GM12878 (cell line): ENCODE results near the gene TNP2. TPM values are rescaled to one million over a fixed set of nuclear protein-coding genes. Genes with fewer than 3 reads are reported as not detected.

Experiments used
- ATF7 ChIP-seq: fragments of 450-650 bp; IDR thresholded peaks from 2 replicates; pipeline ENCODE4 v1.6.1; 2016; ENCODE audit warnings: low read depth, mild to moderate bottlenecking
- BACH1 ChIP-seq: fragments of 450-650 bp; IDR thresholded peaks from 2 replicates; pipeline ENCODE4 v1.6.1; 2017; ENCODE audit warnings: mild to moderate bottlenecking, borderline replicate concordance
- E4F1 ChIP-seq: fragments of 450-650 bp; IDR thresholded peaks from 2 replicates; pipeline ENCODE4 v1.6.1; 2018; ENCODE audit warnings: borderline replicate concordance, mild to moderate bottlenecking; ENCODE audit not compliant: partially characterized antibody
- EP300 ChIP-seq, 2 experiments: fragments of 150-350 bp in 1 of 2; IDR thresholded peaks; 2 replicates each; pipeline ENCODE4 v1.6.1; 2011 to 2012; ENCODE audit warnings: low read depth in 2 of 2, low read length in 2 of 2, borderline replicate concordance in 1 of 2, improper control_type of control experiment in 1 of 2, inconsistent platforms in 1 of 2; ENCODE audit not compliant: control insufficient read depth in 1 of 2
- ETV6 ChIP-seq, 2 experiments: fragments of 450-650 bp in 1 of 2; IDR thresholded peaks in 1 of 2; conservative IDR thresholded peaks in 1 of 2; 2 replicates each; pipeline ENCODE4 v1.6.1; 2014; ENCODE audit warnings: antibody characterized with exemption in 1 of 2, borderline replicate concordance in 1 of 2, low read depth in 1 of 2, mild to moderate bottlenecking in 1 of 2, moderate library complexity in 1 of 2
- HDGF ChIP-seq: fragments of 450-650 bp; IDR thresholded peaks from 2 replicates; pipeline ENCODE4 v1.6.1; 2016; ENCODE audit warnings: antibody characterized with exemption
- JUNB ChIP-seq: IDR thresholded peaks from 2 replicates; pipeline ENCODE4 v1.6.1; 2016; ENCODE audit warnings: antibody characterized with exemption, mild to moderate bottlenecking
- MEF2A ChIP-seq: IDR thresholded peaks from 2 replicates; pipeline ENCODE4 v1.6.1; 2011; ENCODE audit warnings: low read depth, mild to moderate bottlenecking, low read length, moderate library complexity; ENCODE audit not compliant: insufficient read depth
- MLLT1 ChIP-seq: fragments of 450-650 bp; IDR thresholded peaks from 2 replicates; pipeline ENCODE4 v1.6.1; 2016; ENCODE audit warnings: mild to moderate bottlenecking
- POLR2A ChIP-seq: IDR thresholded peaks from 2 replicates; pipeline ENCODE4 v1.6.1; 2011; ENCODE audit warnings: low read depth, mild to moderate bottlenecking, low read length
- REST ChIP-seq: IDR thresholded peaks from 2 replicates; pipeline ENCODE4 v1.6.1; 2012; ENCODE audit warnings: mild to moderate bottlenecking, low read depth, low read length
- SREBF1 ChIP-seq: IDR thresholded peaks from 2 replicates; pipeline ENCODE4 v1.6.1; 2012; ENCODE audit warnings: mild to moderate bottlenecking, low read length
- SRF ChIP-seq, 2 experiments: IDR thresholded peaks; 2 replicates each; pipeline ENCODE4 v1.6.1; 2011; ENCODE audit warnings: low read depth in 2 of 2, low read length in 2 of 2, mild to moderate bottlenecking in 1 of 2, moderate library complexity in 1 of 2
- TBL1XR1 ChIP-seq: IDR thresholded peaks from 2 replicates; pipeline ENCODE4 v1.6.1; 2012; ENCODE audit warnings: low read depth, low read length, improper control_type of control experiment
- TCF3 ChIP-seq: IDR thresholded peaks from 2 replicates; pipeline ENCODE4 v1.6.1; 2012; ENCODE audit warnings: low read depth, mild to moderate bottlenecking, low read length, borderline replicate concordance; ENCODE audit not compliant: insufficient read depth
- YBX1 ChIP-seq: fragments of 450-650 bp; IDR thresholded peaks from 2 replicates; pipeline ENCODE4 v1.6.1; 2016; ENCODE audit warnings: antibody characterized with exemption
- ZBTB40 ChIP-seq: fragments of 450-650 bp; IDR thresholded peaks from 2 replicates; pipeline ENCODE4 v1.6.1; 2016; ENCODE audit warnings: mild to moderate bottlenecking, moderate library complexity, borderline replicate concordance
- polyA plus RNA-seq, 11 experiments: library from polyadenylated mRNA; depleted of rRNA in 4 of 11; unstranded in 6 of 11; stranded (reverse) in 5 of 11; fragments of >200 nt; fragmentation: Nextera tagmentation in 4 of 11; fragmentation: Illumina TruSeq in 1 of 11; extraction: Ambion mirVana in 4 of 11; extraction: Trizol in 1 of 11; gene quantifications; 1 replicate in 1 of 11; 2 replicates in 10 of 11; pipeline versions ENCODE4 v1.2.1 to v1.2.3, GENCODE V29; 2011 to 2016; ENCODE audit warnings: inconsistent platforms in 2 of 11, missing spikeins in 2 of 11, low read depth in 1 of 11
- total RNA-seq, 4 experiments: library from RNA; depleted of rRNA in 3 of 4; stranded (reverse); fragments of >200 nt in 3 of 4; fragmentation: Illumina TruSeq in 1 of 4; extraction: Trizol in 1 of 4; gene quantifications; 2 replicates each; pipeline versions ENCODE4 v1.2.1 to v1.2.3, GENCODE V29; 2013 to 2021

The TNP2 gene
- total and polyA plus RNA-seq, 10 of the 15 experiments (the other 5 are each of a cell fraction or from before 2014, with no cell fraction given), result not detected

- TF ChIP-seq REST (no peak), JUNB (peak; percentile 41; the same call in 1 of the 2 replicates), BACH1 (peak; percentile 18; the same call in 1 of the 2 replicates), ATF7 (peak; percentile 66), MLLT1 (0 out of 2 replicates have a peak, but pooled peaks have one; percentile 38), POLR2A (peak; percentile 72), HDGF (peak; percentile 94; the same call in 1 of the 2 replicates), ZBTB40 (no peak), SREBF1 (0 out of 2 replicates have a peak, but pooled peaks have one; percentile 22), ETV6 (conservative IDR thresholded peaks at IDR 0.05 in 1 of 2, IDR thresholded peaks at IDR 0.05 in 1 of 2; ENCODE audit: borderline replicate concordance in 1 of 2, low read depth in 1 of 2) (peak in 1 of 2 experiments; percentile 42; a peak in 1 of 4 replicates), TCF3 (0 out of 2 replicates have a peak, but pooled peaks have one; percentile 18), EP300 (IDR thresholded peaks at IDR 0.05; ENCODE audit: borderline replicate concordance in 1 of 2, control insufficient read depth in 1 of 2, low read depth in 2 of 2, low read length in 2 of 2) (peak; percentile 78 to 79), E4F1 (no peak), SRF (IDR thresholded peaks at IDR 0.05; ENCODE audit: low read depth in 2 of 2, low read length in 2 of 2) (0 out of 4 replicates have a peak, but pooled peaks of 1 of the 2 experiments have one; percentile 27), TBL1XR1 (peak; percentile 94), YBX1 (no peak), MEF2A (peak; percentile 94)
Measured at GRCh38 chr16:11224894-11225676, 44.0 kb downstream of the TNP2 start (continued).
